WTC11 (cell line): ENCODE data around the gene ZFP3. TPM values are rescaled to one million over a fixed set of nuclear protein-coding genes. Genes with fewer than 3 reads are reported as not detected.
"Not testable (repeated sequence)": the region's sequence is repeated elsewhere in the genome, so short reads cannot be mapped to it uniquely, and the experiment has no call there.

ENCODE experiments used
- ATAC-seq: fragments of 200-7000 bp; cut with Tn5 transposase; 2 replicates; pipeline ENCODE4 v1.10.0; 2021; ENCODE audit warnings: mild to moderate bottlenecking, moderate library complexity
- CTCF ChIA-PET: fragments of 300-600 bp; sonication (Branson Sonifier 250); formaldehyde crosslinking; loops from one replicate; lab custom pipeline; 2021; ENCODE audit warnings: antibody characterized with exemption; lab: Charles Lee
- POLR2A ChIA-PET: fragments of 350-600 bp; sonication (Branson Sonifier 250); formaldehyde crosslinking; loops from one replicate; lab custom pipeline; 2021; ENCODE audit warnings: antibody characterized with exemption; lab: Charles Lee
- DNase-seq: peaks from one replicate; pipeline ENCODE4 v3.0.0; 2021; ENCODE audit warnings: low spot score
- H3K27ac Mint-ChIP-seq: 2 replicates; pipeline ENCODE4 v1.8.0; 2021; ENCODE audit warnings: mixed read lengths
- H3K27me3 Mint-ChIP-seq: 2 replicates; pipeline ENCODE4 v1.8.0; 2021; ENCODE audit warnings: low read depth, mild to moderate bottlenecking, moderate library complexity, mixed read lengths
- H3K36me3 Mint-ChIP-seq: 2 replicates; pipeline ENCODE4 v1.8.0; 2021; ENCODE audit warnings: mixed read lengths
- H3K4me1 Mint-ChIP-seq: 2 replicates; pipeline ENCODE4 v1.8.0; 2022; ENCODE audit warnings: mixed read lengths
- H3K4me3 Mint-ChIP-seq: 2 replicates; pipeline ENCODE4 v1.8.0; 2021; ENCODE audit warnings: mild to moderate bottlenecking, moderate library complexity, mixed read lengths
- H3K9me3 Mint-ChIP-seq: 2 replicates; pipeline ENCODE4 v1.8.0; 2021; ENCODE audit warnings: mixed read lengths
- ATF1 ChIP-seq: sonication (generic); formaldehyde crosslinking; IDR thresholded peaks from 2 replicates; pipeline ENCODE4 v1.8.1; 2023; ENCODE audit warnings: mild to moderate bottlenecking, moderate library complexity, missing genetic modification reagents
- EMX1 ChIP-seq: fragments of 250-450 bp; sonication (Bioruptor Pico); IDR thresholded peaks from 2 replicates; pipeline ENCODE4 v1.8.0; 2021; ENCODE audit warnings: mild to moderate bottlenecking
- GABPB1 ChIP-seq: sonication (generic); formaldehyde crosslinking; IDR thresholded peaks from 2 replicates; pipeline ENCODE4 v1.8.1; 2023; ENCODE audit warnings: mild to moderate bottlenecking, missing genetic modification reagents
- GTF2I ChIP-seq: fragments of 250-450 bp; sonication (Bioruptor Pico); conservative IDR thresholded peaks from 2 replicates; pipeline ENCODE4 v1.4.0; 2021; ENCODE audit warnings: mild to moderate bottlenecking
- JAZF1 ChIP-seq: fragments of 250-450 bp; sonication (Bioruptor Pico); IDR thresholded peaks from 2 replicates; pipeline ENCODE4 v1.9.0; 2021; ENCODE audit warnings: moderate library complexity, mild to moderate bottlenecking, inconsistent platforms
- MYBL2 ChIP-seq: sonication (generic); formaldehyde crosslinking; IDR thresholded peaks from 2 replicates; pipeline ENCODE4 v1.8.1; 2023; ENCODE audit warnings: mild to moderate bottlenecking, moderate library complexity, missing genetic modification reagents
- NFE2L1 ChIP-seq: sonication (generic); formaldehyde crosslinking; IDR thresholded peaks from 2 replicates; pipeline ENCODE4 v1.8.1; 2023; ENCODE audit warnings: missing genetic modification reagents
- NR2C2 ChIP-seq: sonication (generic); formaldehyde crosslinking; IDR thresholded peaks from 2 replicates; pipeline ENCODE4 v1.8.0; 2022; ENCODE audit warnings: mild to moderate bottlenecking, missing genetic modification reagents
- RORB ChIP-seq: fragments of 250-450 bp; sonication (Bioruptor Pico); IDR thresholded peaks from 2 replicates; pipeline ENCODE4 v1.9.0; 2021; ENCODE audit warnings: mild to moderate bottlenecking
- SMAD4 ChIP-seq: sonication (generic); formaldehyde crosslinking; IDR thresholded peaks from 2 replicates; pipeline ENCODE4 v1.8.0; 2022; ENCODE audit warnings: mild to moderate bottlenecking, missing genetic modification reagents
- ZNF671 ChIP-seq: fragments of 250-450 bp; sonication (Bioruptor Pico); IDR thresholded peaks from 2 replicates; pipeline ENCODE4 v1.8.0; 2021; ENCODE audit warnings: mild to moderate bottlenecking
- total RNA-seq: library from RNA; stranded (reverse); gene quantifications from 3 replicates; pipeline ENCODE4 v1.2.3, GENCODE V29; 2021
- TF ChIP-seq, protein P1 (sequence below): sonication (generic); formaldehyde crosslinking; IDR thresholded peaks from 2 replicates; pipeline ENCODE4 v1.8.1; 2023; ENCODE audit warnings: mild to moderate bottlenecking, missing genetic modification reagents, moderate library complexity
- TF ChIP-seq, protein P2 (sequence below): sonication (generic); formaldehyde crosslinking; IDR thresholded peaks from 2 replicates; pipeline ENCODE4 v1.8.0; 2022; ENCODE audit warnings: mild to moderate bottlenecking, missing genetic modification reagents
- TF ChIP-seq, protein P3 (sequence below): sonication (generic); formaldehyde crosslinking; IDR thresholded peaks from 2 replicates; pipeline ENCODE4 v1.8.1; 2022; ENCODE audit warnings: mild to moderate bottlenecking, moderate library complexity, missing genetic modification reagents
- TF ChIP-seq, protein P4 (sequence below): sonication (generic); formaldehyde crosslinking; IDR thresholded peaks from 2 replicates; pipeline ENCODE4 v1.8.0; 2022; ENCODE audit warnings: mild to moderate bottlenecking, missing genetic modification reagents
- TF ChIP-seq, protein P5 (sequence below): sonication (generic); formaldehyde crosslinking; IDR thresholded peaks from 2 replicates; pipeline ENCODE4 v1.8.0; 2023; ENCODE audit warnings: missing genetic modification reagents
- TF ChIP-seq, protein P6 (sequence below): sonication (generic); formaldehyde crosslinking; IDR thresholded peaks from 2 replicates; pipeline ENCODE4 v1.8.1; 2022; ENCODE audit warnings: missing genetic modification reagents, borderline replicate concordance

Gene ZFP3
- total RNA-seq, 1 experiment from 2014 or later: 0.66 TPM

DNA sequence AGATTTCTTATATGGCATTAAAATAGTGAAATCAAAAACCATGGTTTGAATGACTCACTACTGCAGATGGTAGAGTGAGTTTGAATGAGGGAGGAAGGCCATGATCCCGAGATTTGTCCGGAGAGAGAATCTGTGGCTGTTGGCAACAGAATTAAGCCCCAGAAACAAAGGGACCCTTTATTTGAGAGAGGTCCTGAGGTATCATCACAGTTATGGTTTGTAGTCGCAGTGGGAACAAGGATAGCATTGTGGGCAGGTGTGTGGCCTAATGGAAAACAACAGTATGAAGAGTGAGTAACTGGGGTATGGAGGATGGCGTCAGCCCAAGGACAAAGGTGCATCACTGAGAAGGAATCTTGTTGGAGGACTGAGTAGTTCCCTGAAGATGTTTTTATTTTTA, 8.5 kb upstream of the ZFP3 start:
- Mint-ChIP-seq H3K9me3 (no peaks in the 10 kb centered on the region), H3K4me3 (no peak overlapping the region), H3K36me3 (no peaks in the 10 kb centered on the region), H3K27me3 (peaks cover 4% of the 10 kb centered on the region), H3K27ac (no peak overlapping the region), H3K4me1 (peaks cover 4% of the 10 kb centered on the region)
- peak; percentile 38; the same call in 1 of the 2 replicates for TF ChIP-seq GABPB1
- TF ChIP-seq JAZF1 (CRISPR knock-in tag): no peak
- POLR2A ChIA-PET: no interaction called here
- CTCF ChIA-PET: interaction anchor here (0.6 kb wide), 1 partner anchor 16 kb away, joined by 3 read pairs; no protein-coding TSS in a partner anchor
- DNase-seq (no peak), ATAC-seq (no peak)

DNA sequence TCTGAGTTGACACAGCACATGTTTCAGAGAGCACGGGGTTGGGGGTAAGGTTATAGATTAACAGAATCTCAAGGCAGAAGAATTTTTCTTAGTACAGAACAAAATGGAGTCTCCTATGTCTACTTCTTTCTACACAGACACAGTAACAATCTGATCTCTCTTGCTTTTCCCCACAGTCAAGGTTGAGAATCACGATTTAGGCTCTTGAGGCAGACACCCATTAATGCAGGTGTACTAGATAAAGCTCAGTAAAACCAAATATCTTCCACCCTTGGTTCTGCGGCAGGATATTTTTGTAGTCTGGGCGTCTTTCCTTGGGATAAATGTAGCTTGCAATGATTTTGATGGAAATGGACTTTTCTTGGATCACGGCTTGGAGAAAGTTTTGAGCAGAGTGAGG, 2.8 kb upstream of the ZFP3 start:
- H3K9me3 Mint-ChIP-seq, CTCF ChIA-PET, H3K4me3 Mint-ChIP-seq, H3K36me3 Mint-ChIP-seq, H3K27ac Mint-ChIP-seq, ATAC-seq, DNase-seq: not testable (repeated sequence)
- POLR2A ChIA-PET: interaction anchor here (0.6 kb wide), 1 partner anchor 105 kb away, joined by 3 read pairs; no protein-coding TSS in a partner anchor
- Mint-ChIP-seq H3K27me3 (peaks cover 37% of the 10 kb centered on the region), H3K4me1 (peaks cover 15% of the 10 kb centered on the region)

DNA sequence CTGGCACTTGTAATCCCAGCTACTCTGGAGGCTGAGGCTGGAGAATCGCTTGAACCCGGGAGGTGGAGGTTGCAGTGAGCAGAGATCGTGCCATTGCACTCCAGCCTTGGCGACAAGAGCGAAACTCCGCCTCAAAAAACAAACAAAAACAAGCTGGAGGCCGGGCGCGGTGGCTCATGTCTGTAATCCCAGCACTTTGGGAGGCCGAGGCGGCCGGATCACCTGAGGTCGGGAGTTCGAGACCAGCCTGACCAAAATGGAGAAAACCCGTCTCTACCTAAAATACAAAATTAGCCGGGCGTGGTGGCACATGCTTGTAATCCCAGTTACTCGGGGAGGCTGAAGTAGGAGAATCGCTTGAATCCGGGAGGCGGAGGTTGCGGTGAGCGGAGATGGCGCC, 992 bp upstream of the ZFP3 start:
- H3K27ac Mint-ChIP-seq, H3K4me3 Mint-ChIP-seq, DNase-seq, ATAC-seq, H3K36me3 Mint-ChIP-seq, H3K9me3 Mint-ChIP-seq: not testable (repeated sequence)
- ChIA-PET CTCF (interaction anchor here (1.4 kb wide), 1 partner anchor 8 kb away, joined by 3 read pairs; no protein-coding TSS in a partner anchor), POLR2A (interaction anchor here (0.6 kb wide), 1 partner anchor 9 kb away, joined by 4 read pairs; no protein-coding TSS in a partner anchor)
- Mint-ChIP-seq H3K27me3 (peaks cover 40% of the 10 kb centered on the region), H3K4me1 (peaks cover 15% of the 10 kb centered on the region)

DNA sequence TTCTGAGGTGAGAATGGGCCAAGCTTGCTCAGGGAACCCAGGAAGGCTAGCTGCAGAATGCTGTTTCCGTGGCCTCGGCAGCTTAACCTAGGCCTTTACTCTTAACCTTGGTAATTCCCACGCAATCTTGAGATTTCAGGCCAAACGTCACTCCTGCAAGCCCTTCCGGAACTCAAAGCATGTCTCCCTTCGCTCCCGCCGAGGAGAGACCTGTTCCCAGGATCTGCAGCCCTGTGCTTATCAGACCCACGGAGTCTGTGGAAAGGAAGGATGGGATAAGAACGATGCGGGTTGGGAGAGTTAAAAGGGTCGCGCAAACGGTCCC, 524 bp upstream of the ZFP3 start:
- Mint-ChIP-seq H3K4me3 (peak overlapping the region; percentile 63), H3K27ac (peak overlapping the region; percentile 20; the same call in 1 of the 2 replicates)

DNA sequence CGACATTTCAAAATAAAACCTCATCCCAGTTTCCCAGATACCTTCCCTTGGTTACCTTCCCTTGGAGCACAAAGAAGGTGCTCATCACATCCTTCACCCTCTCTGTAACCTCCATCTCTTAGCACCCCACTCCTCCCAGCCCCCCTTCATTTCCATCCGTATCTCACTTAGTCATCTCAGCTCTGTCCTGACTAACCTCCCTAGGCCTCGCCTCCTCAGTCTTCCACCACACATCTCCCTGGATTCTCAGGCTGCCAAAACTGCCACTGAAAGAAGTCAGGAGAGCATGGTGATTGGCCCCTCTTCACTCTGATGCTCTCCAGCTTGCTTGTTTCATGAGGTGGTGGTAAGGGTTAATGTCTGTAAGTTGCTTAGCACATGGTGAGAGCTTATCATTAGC, 2.3 kb downstream of the ZFP3 start:
- Mint-ChIP-seq H3K27ac (no peak overlapping the region), H3K9me3 (peaks cover 11% of the 10 kb centered on the region), H3K27me3 (peaks cover 49% of the 10 kb centered on the region), H3K36me3 (peaks cover 4% of the 10 kb centered on the region; the same call in 1 of the 2 replicates), H3K4me1 (peaks cover 8% of the 10 kb centered on the region), H3K4me3 (no peak overlapping the region)
- TF ChIP-seq NFE2L1 (CRISPR knock-in tag) (no peak), GABPB1 (no peak), ATF1 (CRISPR knock-in tag) (no peak)
- TF ChIP-seq, protein P1, sequence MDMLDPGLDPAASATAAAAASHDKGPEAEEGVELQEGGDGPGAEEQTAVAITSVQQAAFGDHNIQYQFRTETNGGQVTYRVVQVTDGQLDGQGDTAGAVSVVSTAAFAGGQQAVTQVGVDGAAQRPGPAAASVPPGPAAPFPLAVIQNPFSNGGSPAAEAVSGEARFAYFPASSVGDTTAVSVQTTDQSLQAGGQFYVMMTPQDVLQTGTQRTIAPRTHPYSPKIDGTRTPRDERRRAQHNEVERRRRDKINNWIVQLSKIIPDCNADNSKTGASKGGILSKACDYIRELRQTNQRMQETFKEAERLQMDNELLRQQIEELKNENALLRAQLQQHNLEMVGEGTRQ (CRISPR knock-in tag): no peak
- TF ChIP-seq, protein P2, sequence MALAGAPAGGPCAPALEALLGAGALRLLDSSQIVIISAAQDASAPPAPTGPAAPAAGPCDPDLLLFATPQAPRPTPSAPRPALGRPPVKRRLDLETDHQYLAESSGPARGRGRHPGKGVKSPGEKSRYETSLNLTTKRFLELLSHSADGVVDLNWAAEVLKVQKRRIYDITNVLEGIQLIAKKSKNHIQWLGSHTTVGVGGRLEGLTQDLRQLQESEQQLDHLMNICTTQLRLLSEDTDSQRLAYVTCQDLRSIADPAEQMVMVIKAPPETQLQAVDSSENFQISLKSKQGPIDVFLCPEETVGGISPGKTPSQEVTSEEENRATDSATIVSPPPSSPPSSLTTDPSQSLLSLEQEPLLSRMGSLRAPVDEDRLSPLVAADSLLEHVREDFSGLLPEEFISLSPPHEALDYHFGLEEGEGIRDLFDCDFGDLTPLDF (CRISPR knock-in tag): no peak
- TF ChIP-seq, protein P3, sequence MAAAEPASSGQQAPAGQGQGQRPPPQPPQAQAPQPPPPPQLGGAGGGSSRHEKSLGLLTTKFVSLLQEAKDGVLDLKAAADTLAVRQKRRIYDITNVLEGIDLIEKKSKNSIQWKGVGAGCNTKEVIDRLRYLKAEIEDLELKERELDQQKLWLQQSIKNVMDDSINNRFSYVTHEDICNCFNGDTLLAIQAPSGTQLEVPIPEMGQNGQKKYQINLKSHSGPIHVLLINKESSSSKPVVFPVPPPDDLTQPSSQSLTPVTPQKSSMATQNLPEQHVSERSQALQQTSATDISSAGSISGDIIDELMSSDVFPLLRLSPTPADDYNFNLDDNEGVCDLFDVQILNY (CRISPR knock-in tag): no peak
- DNase-seq (no peak), ATAC-seq (no peak)
- CTCF ChIA-PET: interaction anchor here (0.6 kb wide), 1 partner anchor 157 kb away, joined by 3 read pairs; no protein-coding TSS in a partner anchor
- POLR2A ChIA-PET: no interaction called here

More for the DNA sequence above, 524 bp upstream of the ZFP3 start:
- H3K9me3 Mint-ChIP-seq: peaks cover 4% of the 10 kb centered on the region; the same call in 1 of the 2 replicates
- peaks cover 41% of the 10 kb centered on the region for H3K27me3 Mint-ChIP-seq
- H3K36me3 Mint-ChIP-seq: no peaks in the 10 kb centered on the region
- ATAC-seq (no peak), DNase-seq (no peak)
- TF ChIP-seq, protein P4, sequence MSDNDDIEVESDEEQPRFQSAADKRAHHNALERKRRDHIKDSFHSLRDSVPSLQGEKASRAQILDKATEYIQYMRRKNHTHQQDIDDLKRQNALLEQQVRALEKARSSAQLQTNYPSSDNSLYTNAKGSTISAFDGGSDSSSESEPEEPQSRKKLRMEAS (CRISPR knock-in tag): no peak
- TF ChIP-seq MYBL2 (no peak), RORB (CRISPR knock-in tag) (no peak), EMX1 (CRISPR knock-in tag) (no peak), GTF2I (CRISPR knock-in tag) (no peak), NR2C2 (CRISPR knock-in tag) (no peak), ZNF671 (no peak), SMAD4 (CRISPR knock-in tag) (no peak)
- TF ChIP-seq, protein P5, sequence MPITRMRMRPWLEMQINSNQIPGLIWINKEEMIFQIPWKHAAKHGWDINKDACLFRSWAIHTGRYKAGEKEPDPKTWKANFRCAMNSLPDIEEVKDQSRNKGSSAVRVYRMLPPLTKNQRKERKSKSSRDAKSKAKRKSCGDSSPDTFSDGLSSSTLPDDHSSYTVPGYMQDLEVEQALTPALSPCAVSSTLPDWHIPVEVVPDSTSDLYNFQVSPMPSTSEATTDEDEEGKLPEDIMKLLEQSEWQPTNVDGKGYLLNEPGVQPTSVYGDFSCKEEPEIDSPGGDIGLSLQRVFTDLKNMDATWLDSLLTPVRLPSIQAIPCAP: no peak
- TF ChIP-seq, protein P6, sequence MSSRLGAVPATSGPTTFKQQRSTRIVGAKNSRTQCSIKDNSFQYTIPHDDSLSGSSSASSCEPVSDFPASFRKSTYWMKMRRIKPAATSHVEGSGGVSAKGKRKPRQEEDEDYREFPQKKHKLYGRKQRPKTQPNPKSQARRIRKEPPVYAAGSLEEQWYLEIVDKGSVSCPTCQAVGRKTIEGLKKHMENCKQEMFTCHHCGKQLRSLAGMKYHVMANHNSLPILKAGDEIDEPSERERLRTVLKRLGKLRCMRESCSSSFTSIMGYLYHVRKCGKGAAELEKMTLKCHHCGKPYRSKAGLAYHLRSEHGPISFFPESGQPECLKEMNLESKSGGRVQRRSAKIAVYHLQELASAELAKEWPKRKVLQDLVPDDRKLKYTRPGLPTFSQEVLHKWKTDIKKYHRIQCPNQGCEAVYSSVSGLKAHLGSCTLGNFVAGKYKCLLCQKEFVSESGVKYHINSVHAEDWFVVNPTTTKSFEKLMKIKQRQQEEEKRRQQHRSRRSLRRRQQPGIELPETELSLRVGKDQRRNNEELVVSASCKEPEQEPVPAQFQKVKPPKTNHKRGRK (CRISPR knock-in tag): no peak
- TF ChIP-seq, all 79 proteins: peak for 0
- H3K4me1 Mint-ChIP-seq: peaks cover 15% of the 10 kb centered on the region
- POLR2A ChIA-PET: interaction anchor here (0.6 kb wide), 1 partner anchor 9 kb away, joined by 4 read pairs; no protein-coding TSS in a partner anchor
- CTCF ChIA-PET: interaction anchor here (1.4 kb wide), 1 partner anchor 9 kb away, joined by 3 read pairs; no protein-coding TSS in a partner anchor
